A549 (cell line): ENCODE results near the gene TMEM87B. TPM values are rescaled to one million over a fixed set of nuclear protein-coding genes. Genes with fewer than 3 reads are reported as not detected.

ENCODE experiments used
- ATAC-seq, 2 experiments: fragments of 200-7000 bp in 1 of 2; fragments of >200 bp in 1 of 2; cut with Nextera tagmentation in 1 of 2; cut with Tn5 transposase in 1 of 2; 3 replicates each; pipeline versions ENCODE4 v1.8.0 to v1.9.1; 2018 to 2020; ENCODE audit warnings: mild to moderate bottlenecking in 1 of 2, moderate library complexity in 1 of 2
- CTCF ChIA-PET: fragments of 300-600 bp; sonication (Branson Sonifier 250); formaldehyde crosslinking; extraction: SDS; loops from one replicate; lab custom pipeline; 2021; ENCODE audit warnings: antibody characterized with exemption, inconsistent platforms; lab: Yijun Ruan, JAX
- POLR2A ChIA-PET: fragments of 350-600 bp; formaldehyde crosslinking; extraction: SDS; loops from one replicate; lab custom pipeline; 2021; ENCODE audit warnings: antibody characterized with exemption, inconsistent platforms; lab: Yijun Ruan, JAX
- DNase-seq, 2 experiments: peaks; one replicate each; pipeline versions ENCODE4 v3.0.0 to v3.0.0-alpha.2; 2011 to 2016; ENCODE audit warnings: low read depth in 1 of 2, low spot score in 1 of 2
- FAIRE-seq: peaks from 2 replicates; lab custom pipeline; 2011; peaks lifted over from hg19 to GRCh38; lab: Jason Lieb, UNC
- H3K27ac ChIP-seq, 2 experiments: fragments of >200 bp; sonication (Bioruptor Twin); formaldehyde crosslinking; 3 replicates each; pipeline ENCODE4 v1.5.1; 2016 to 2017
- H3K4me1 ChIP-seq: fragments of >200 bp; sonication (Bioruptor Twin); formaldehyde crosslinking; 3 replicates; pipeline ENCODE4 v1.6.1; 2016
- H3K4me2 ChIP-seq: fragments of >200 bp; sonication (Bioruptor Twin); formaldehyde crosslinking; 3 replicates; pipeline ENCODE4 v1.6.1; 2016
- H3K4me3 ChIP-seq: fragments of >200 bp; sonication (Bioruptor Twin); formaldehyde crosslinking; 3 replicates; pipeline ENCODE4 v1.5.1; 2016
- H3K9me3 ChIP-seq: fragments of >200 bp; sonication (Bioruptor Twin); formaldehyde crosslinking; 3 replicates; pipeline ENCODE4 v1.6.1; 2016
- BHLHE40 ChIP-seq: IDR thresholded peaks from 2 replicates; pipeline ENCODE4 v1.6.1; 2012; ENCODE audit warnings: low read depth, low read length, inconsistent platforms
- CBX8 ChIP-seq: fragments of 200-600 bp; sonication (generic); IDR thresholded peaks from 2 replicates; pipeline ENCODE4 v1.6.1; 2016
- CHD4 ChIP-seq: fragments of 200-600 bp; sonication (generic); IDR thresholded peaks from 2 replicates; pipeline ENCODE4 v1.6.1; 2016; ENCODE audit warnings: antibody characterized with exemption, mild to moderate bottlenecking, borderline replicate concordance
- E2F6 ChIP-seq: IDR thresholded peaks from 2 replicates; pipeline ENCODE4 v1.6.1; 2012; ENCODE audit warnings: low read depth, borderline replicate concordance
- EHMT2 ChIP-seq: fragments of 200-600 bp; sonication (generic); IDR thresholded peaks from 2 replicates; pipeline ENCODE4 v1.6.1; 2016; ENCODE audit warnings: antibody characterized with exemption, low read depth, mild to moderate bottlenecking, moderate library complexity
- ESRRA ChIP-seq: fragments of 150-350 bp; IDR thresholded peaks from 2 replicates; pipeline ENCODE4 v1.6.1; 2014; ENCODE audit warnings: mild to moderate bottlenecking, low read length, borderline replicate concordance
- FOXS1 ChIP-seq: fragments of 250-450 bp; sonication (Bioruptor Pico); IDR thresholded peaks from 2 replicates; pipeline ENCODE4 v1.5.0; 2020; ENCODE audit warnings: mild to moderate bottlenecking, moderate library complexity
- HOXA7 ChIP-seq: fragments of 250-450 bp; sonication (Bioruptor Pico); IDR thresholded peaks from 2 replicates; pipeline ENCODE4 v1.5.0; 2020; ENCODE audit warnings: mild to moderate bottlenecking, moderate library complexity
- HOXB13 ChIP-seq: fragments of 250-450 bp; sonication (Bioruptor Pico); IDR thresholded peaks from 2 replicates; pipeline ENCODE4 v1.5.0; 2020; ENCODE audit warnings: low read depth, mild to moderate bottlenecking, moderate library complexity
- JUN ChIP-seq, 2 experiments: fragments of >200 bp; sonication (Bioruptor Twin); formaldehyde crosslinking; IDR thresholded peaks; 2 replicates in 1 of 2; 3 replicates in 1 of 2; pipeline ENCODE4 v1.6.1; 2016 to 2017
- JUNB ChIP-seq: fragments of >200 bp; sonication (Bioruptor Twin); formaldehyde crosslinking; IDR thresholded peaks from 2 replicates; pipeline ENCODE4 v1.6.1; 2016
- KDM5A ChIP-seq: fragments of 200-600 bp; sonication (generic); IDR thresholded peaks from 2 replicates; pipeline ENCODE4 v1.6.1; 2016; ENCODE audit warnings: antibody characterized with exemption, mild to moderate bottlenecking
- MAX ChIP-seq: IDR thresholded peaks from 2 replicates; pipeline ENCODE4 v1.6.1; 2012
- MYC ChIP-seq: IDR thresholded peaks from 2 replicates; pipeline ENCODE4 v1.6.1; 2012; ENCODE audit warnings: mild to moderate bottlenecking, inconsistent platforms, low read length, improper control_type of control experiment, borderline replicate concordance
- NFE2L2 ChIP-seq: fragments of 150-350 bp; conservative IDR thresholded peaks from 2 replicates; pipeline ENCODE4 v1.6.1; 2014; ENCODE audit warnings: low read length
- NPAS2 ChIP-seq: fragments of 250-450 bp; sonication (Bioruptor Pico); IDR thresholded peaks from 2 replicates; pipeline ENCODE4 v1.8.0; 2022; ENCODE audit warnings: mild to moderate bottlenecking, moderate library complexity, borderline replicate concordance
- POLR2A ChIP-seq: IDR thresholded peaks from 2 replicates; pipeline ENCODE4 v1.6.1; 2012; ENCODE audit warnings: mild to moderate bottlenecking, low read length
- RARB ChIP-seq: fragments of 250-450 bp; sonication (Bioruptor Pico); IDR thresholded peaks from 2 replicates; pipeline ENCODE4 v1.8.0; 2021; ENCODE audit warnings: mild to moderate bottlenecking, moderate library complexity
- RCOR1 ChIP-seq: fragments of 150-350 bp; IDR thresholded peaks from 2 replicates; pipeline ENCODE4 v1.6.1; 2014; ENCODE audit warnings: antibody characterized with exemption, low read length, low read depth
- RFX5 ChIP-seq: fragments of 450-650 bp; IDR thresholded peaks from 2 replicates; pipeline ENCODE4 v1.7.1; 2014; ENCODE audit warnings: antibody characterized with exemption, mild to moderate bottlenecking, moderate library complexity
- RNF2 ChIP-seq: fragments of 200-600 bp; sonication (generic); IDR thresholded peaks from 2 replicates; pipeline ENCODE4 v1.6.1; 2016; ENCODE audit warnings: low read depth, mild to moderate bottlenecking, antibody characterized with exemption, moderate library complexity, borderline replicate concordance
- SREBF2 ChIP-seq: fragments of 450-650 bp; IDR thresholded peaks from 2 replicates; pipeline ENCODE4 v1.6.1; 2014; ENCODE audit warnings: mild to moderate bottlenecking, moderate library complexity
- ZC3H11A ChIP-seq: fragments of 450-650 bp; IDR thresholded peaks from 2 replicates; pipeline ENCODE4 v1.6.1; 2014; ENCODE audit warnings: antibody characterized with exemption, mild to moderate bottlenecking
- ZFP36 ChIP-seq: fragments of 450-650 bp; IDR thresholded peaks from 2 replicates; pipeline ENCODE4 v1.6.1; 2014; ENCODE audit warnings: borderline replicate concordance; ENCODE audit not compliant: partially characterized antibody
- ZSCAN20 ChIP-seq: fragments of 250-450 bp; sonication (Bioruptor Pico); IDR thresholded peaks from 2 replicates; pipeline ENCODE4 v1.8.0; 2022; ENCODE audit warnings: mild to moderate bottlenecking, moderate library complexity
- WGBS: methylation state at CpG from one replicate; pipeline ENCODE4 v1.1.6; 2017; ENCODE audit errors: missing lambda C conversion rate; 5-methylcytosine and 5-hydroxymethylcytosine counted together
- polyA plus RNA-seq, 4 experiments: library from polyadenylated mRNA; depleted of rRNA in 3 of 4; stranded (reverse); fragments of >200 nt; fragmentation: RNase III in 1 of 4; extraction: RNeasy Plus Mini Kit Qiagen cat#74134 plus additional on column Dnase treatment in 1 of 4; gene quantifications; 2 replicates in 3 of 4; 3 replicates in 1 of 4; pipeline ENCODE4 v1.2.3, GENCODE V29; 2011 to 2017

Gene TMEM87B
- polyA plus RNA-seq, 2 of the 4 experiments (the other 2 are of a cell fraction): 12.3 to 27.0 TPM

GRCh38 chr2:112056626-112056987, 1.5 kb downstream of the TMEM87B start:
- peak overlapping the region; percentile 73 for H3K4me3 ChIP-seq
- 0 out of 2 replicates have a peak, but pooled peaks have one; percentile 2 for TF ChIP-seq JUNB
- no peak for TF ChIP-seq MYC
- 0 out of 5 replicates have a peak, but pooled peaks of 1 of the 2 experiments have one; percentile 10 for TF ChIP-seq JUN (IDR thresholded peaks at IDR 0.05)
- no peak for TF ChIP-seq POLR2A
- ChIA-PET POLR2A (no interaction called here), CTCF (no interaction called here)
- DNase-seq (no peak), ATAC-seq (no peak), FAIRE-seq (no peak)
- H3K9me3 ChIP-seq: no peaks in the 10 kb centered on the region
- peak overlapping the region; percentile 75 to 90 for H3K27ac ChIP-seq
- H3K4me1 ChIP-seq: peaks cover 16% of the 10 kb centered on the region
- H3K4me2 ChIP-seq: peak overlapping the region; percentile 79
- WGBS: 62% methylated on average over 3 of the region's 3 CpGs

- TF ChIP-seq SREBF2 (no peak), HOXA7 (CRISPR knock-in tag) (no peak), MYC (no peak), RNF2 (no peak), BHLHE40 (no peak), EHMT2 (no peak), HOXB13 (CRISPR knock-in tag) (no peak), RCOR1 (no peak), RFX5 (no peak)
- no peak overlapping the region for H3K4me3 ChIP-seq
- FAIRE-seq: no peak
- CTCF ChIA-PET: interaction anchor here (1.8 kb wide), 1 partner anchor 10 kb away, joined by 4 read pairs; no protein-coding TSS in a partner anchor
- H3K4me2 ChIP-seq: no peak overlapping the region
- peaks cover 10% of the 10 kb centered on the region for H3K4me1 ChIP-seq
- ATAC-seq: no peak
- 89% methylated on average over 2 of the region's 2 CpGs for WGBS
- no peak overlapping the region for H3K27ac ChIP-seq
- no peaks in the 10 kb centered on the region for H3K9me3 ChIP-seq
- DNase-seq: no peak
- POLR2A ChIA-PET: no interaction called here
Measured at GRCh38 chr2:112059671-112060070, 4.6 kb downstream of the TMEM87B start.

GRCh38 chr2:112061299-112061698, 6.2 kb downstream of the TMEM87B start:
- FAIRE-seq: no peak

GRCh38 chr2:112061840-112062239, 6.8 kb downstream of the TMEM87B start:
- H3K4me2 ChIP-seq: no peak overlapping the region
- TF ChIP-seq RARB (no peak), NPAS2 (CRISPR knock-in tag) (no peak), MAX (no peak), CHD4 (no peak), KDM5A (no peak), CBX8 (no peak), E2F6 (no peak), ESRRA (no peak), ZFP36 (no peak), RCOR1 (no peak), ZC3H11A (no peak), HOXB13 (CRISPR knock-in tag) (no peak), NFE2L2 (no peak)
- TF ChIP-seq, all 56 proteins: peak for 0
- H3K4me3 ChIP-seq: no peak overlapping the region
- WGBS: 91% methylated on average over 2 of the region's 2 CpGs
- ChIA-PET CTCF (interaction anchor here (1.8 kb wide), 1 partner anchor 11 kb away, joined by 4 read pairs; no protein-coding TSS in a partner anchor), POLR2A (no interaction called here)
- ATAC-seq: no peak
- peaks cover 8% of the 10 kb centered on the region for H3K4me1 ChIP-seq
- H3K27ac ChIP-seq: no peak overlapping the region
- H3K9me3 ChIP-seq: no peaks in the 10 kb centered on the region
- no peak for DNase-seq
- no peak for FAIRE-seq

More at GRCh38 chr2:112061299-112061698, 6.2 kb downstream of the TMEM87B start:
- Histone ChIP-seq H3K4me3 (no peak overlapping the region), H3K4me1 (peaks cover 12% of the 10 kb centered on the region), H3K27ac (no peak overlapping the region), H3K9me3 (no peaks in the 10 kb centered on the region)
- ChIA-PET CTCF (no interaction called here), POLR2A (no interaction called here)
- WGBS: 91% methylated on average over 1 of the region's 1 CpG
- ATAC-seq: no peak
- no peak for TF ChIP-seq FOXS1 (CRISPR knock-in tag)
- TF ChIP-seq ZSCAN20 (CRISPR knock-in tag): no peak
- TF ChIP-seq E2F6: no peak
- TF ChIP-seq NPAS2 (CRISPR knock-in tag): no peak
- no peak for TF ChIP-seq NFE2L2
- TF ChIP-seq, all 56 proteins: peak for 0
- H3K4me2 ChIP-seq: no peak overlapping the region
- no peak for DNase-seq
